Stimulated activated CD8-positive, alpha-beta memory T cell treated with anti-CD3 and anti-CD28 coated beads, Interleukin-15, amount 100 ng/mL, for 1 hour (primary cell): ENCODE results near the gene IL1RAPL2.
"Not testable (repeated sequence)": the region's sequence is repeated elsewhere in the genome, so short reads cannot be mapped to it uniquely, and the experiment has no call there.

Experiments used
- DNase-seq: peaks from one replicate; pipeline ENCODE4 v3.0.0-alpha.2; 2020; ENCODE audit warnings: low read depth

IL1RAPL2 gene

GRCh38 chrX:104565791-104566680 lies at the start of gene IL1RAPL2:
TSS of gene IL1RAPL2 (plus strand) at chrX:104566199.
- no peak for DNase-seq

GRCh38 chrX:104522386-104522785 lies 43.6 kb upstream of the IL1RAPL2 start:
- no peak for DNase-seq

- no peak for DNase-seq
Observed at GRCh38 chrX:104523858-104524257, 42.1 kb upstream of the IL1RAPL2 start.

- DNase-seq = no peak
Observed at GRCh38 chrX:104539081-104539480, 26.9 kb upstream of the IL1RAPL2 start.

GRCh38 chrX:104542447-104542846 lies 23.6 kb upstream of the IL1RAPL2 start:
- DNase-seq = not testable (repeated sequence)

GRCh38 chrX:104564335-104564734 lies 1.7 kb upstream of the IL1RAPL2 start:
- DNase-seq = no peak

GRCh38 chrX:104564921-104565703 lies 887 bp upstream of the IL1RAPL2 start:
- no peak for DNase-seq

- no peak for DNase-seq
Observed at GRCh38 chrX:104566681-104567501, 892 bp downstream of the IL1RAPL2 start.

- DNase-seq = no peak
Observed at GRCh38 chrX:104567506-104567905, 1.5 kb downstream of the IL1RAPL2 start.

- no peak for DNase-seq
Observed at GRCh38 chrX:104568304-104568915, 2.4 kb downstream of the IL1RAPL2 start.

- no peak for DNase-seq
Observed at GRCh38 chrX:104618106-104618895, 52.3 kb downstream of the IL1RAPL2 start.

GRCh38 chrX:104621781-104622180 lies 55.8 kb downstream of the IL1RAPL2 start:
- no peak for DNase-seq

- DNase-seq = no peak
Observed at GRCh38 chrX:104641176-104641575, 75.2 kb downstream of the IL1RAPL2 start.

- DNase-seq = no peak
Observed at GRCh38 chrX:104647084-104647483, 81.1 kb downstream of the IL1RAPL2 start.

- DNase-seq = no peak
Observed at GRCh38 chrX:104659005-104659744, 93.2 kb downstream of the IL1RAPL2 start.

- DNase-seq = no peak
Observed at GRCh38 chrX:104660092-104660491, 94.1 kb downstream of the IL1RAPL2 start.

GRCh38 chrX:104662694-104663093 lies 96.7 kb downstream of the IL1RAPL2 start:
- DNase-seq = no peak

GRCh38 chrX:104665691-104666090 lies 99.7 kb downstream of the IL1RAPL2 start:
- no peak for DNase-seq

- no peak for DNase-seq
Observed at GRCh38 chrX:104668550-104668949, 102.6 kb downstream of the IL1RAPL2 start.

GRCh38 chrX:104669063-104669462 lies 103.1 kb downstream of the IL1RAPL2 start:
- no peak for DNase-seq
